NCI-H1105 (cell line): Measurements from ENCODE around the gene PRKN.

ENCODE experiments used
- DNase-seq: peaks from one replicate; lab custom pipeline; 2025; lab: John Stamatoyannopoulos, UW

Gene PRKN

GRCh38 chr6:161594412-161594811 lies 1133.2 kb downstream of the PRKN start:
- no peak for DNase-seq

- DNase-seq, result no peak
Measured at GRCh38 chr6:161590961-161591627, 1136.5 kb downstream of the PRKN start.

- DNase-seq, result no peak
Measured at GRCh38 chr6:161586887-161587286, 1140.7 kb downstream of the PRKN start.

GRCh38 chr6:161584621-161585340 lies 1142.8 kb downstream of the PRKN start:
- no peak for DNase-seq

- DNase-seq, result no peak
Measured at GRCh38 chr6:161584051-161584450, 1143.5 kb downstream of the PRKN start.

- no peak for DNase-seq
Measured at GRCh38 chr6:161583584-161583983, 1144.0 kb downstream of the PRKN start.

- DNase-seq, result no peak
Measured at GRCh38 chr6:161578478-161578877, 1149.1 kb downstream of the PRKN start.

GRCh38 chr6:161575523-161576254 lies 1151.9 kb downstream of the PRKN start:
- no peak for DNase-seq

GRCh38 chr6:161568885-161569456 lies 1158.6 kb downstream of the PRKN start:
- DNase-seq, result no peak

GRCh38 chr6:161564952-161565351 lies 1162.6 kb downstream of the PRKN start:
- DNase-seq, result no peak

- DNase-seq, result no peak
Measured at GRCh38 chr6:161561908-161562307, 1165.7 kb downstream of the PRKN start.

GRCh38 chr6:161557333-161558107 lies 1170.0 kb downstream of the PRKN start:
- no peak for DNase-seq

- no peak for DNase-seq
Measured at GRCh38 chr6:161554883-161555282, 1172.7 kb downstream of the PRKN start.

GRCh38 chr6:161549977-161550655 lies 1177.5 kb downstream of the PRKN start:
- no peak for DNase-seq

- DNase-seq, result no peak
Measured at GRCh38 chr6:161548713-161549296, 1178.8 kb downstream of the PRKN start.

- DNase-seq, result no peak
Measured at GRCh38 chr6:161547617-161548016, 1179.9 kb downstream of the PRKN start.

GRCh38 chr6:161546632-161547031 lies 1180.9 kb downstream of the PRKN start:
- DNase-seq, result no peak

- no peak for DNase-seq
Measured at GRCh38 chr6:161545741-161546140, 1181.8 kb downstream of the PRKN start.

- DNase-seq, result no peak
Measured at GRCh38 chr6:161544801-161545480, 1182.6 kb downstream of the PRKN start.

- DNase-seq, result no peak
Measured at GRCh38 chr6:161543684-161544309, 1183.8 kb downstream of the PRKN start.
